ENCODE results near the gene ARSG.

- TF ChIP-seq, protein P1, sequence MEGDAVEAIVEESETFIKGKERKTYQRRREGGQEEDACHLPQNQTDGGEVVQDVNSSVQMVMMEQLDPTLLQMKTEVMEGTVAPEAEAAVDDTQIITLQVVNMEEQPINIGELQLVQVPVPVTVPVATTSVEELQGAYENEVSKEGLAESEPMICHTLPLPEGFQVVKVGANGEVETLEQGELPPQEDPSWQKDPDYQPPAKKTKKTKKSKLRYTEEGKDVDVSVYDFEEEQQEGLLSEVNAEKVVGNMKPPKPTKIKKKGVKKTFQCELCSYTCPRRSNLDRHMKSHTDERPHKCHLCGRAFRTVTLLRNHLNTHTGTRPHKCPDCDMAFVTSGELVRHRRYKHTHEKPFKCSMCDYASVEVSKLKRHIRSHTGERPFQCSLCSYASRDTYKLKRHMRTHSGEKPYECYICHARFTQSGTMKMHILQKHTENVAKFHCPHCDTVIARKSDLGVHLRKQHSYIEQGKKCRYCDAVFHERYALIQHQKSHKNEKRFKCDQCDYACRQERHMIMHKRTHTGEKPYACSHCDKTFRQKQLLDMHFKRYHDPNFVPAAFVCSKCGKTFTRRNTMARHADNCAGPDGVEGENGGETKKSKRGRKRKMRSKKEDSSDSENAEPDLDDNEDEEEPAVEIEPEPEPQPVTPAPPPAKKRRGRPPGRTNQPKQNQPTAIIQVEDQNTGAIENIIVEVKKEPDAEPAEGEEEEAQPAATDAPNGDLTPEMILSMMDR (IDR thresholded peaks at IDR 0.05): no peak
- TF ChIP-seq POLR2A (IDR thresholded peaks at IDR 0.05): no peak
Measured at GRCh38 chr17:68295086-68295485, 3.8 kb downstream of the ARSG start.

Measured in gastroesophageal sphincter (tissue), 3 donors.